GM23338 (cell line): ENCODE results near the gene SAMD10. TPM values are rescaled to one million over a fixed set of nuclear protein-coding genes. Genes with fewer than 3 reads are reported as not detected.
"Not testable (repeated sequence)": the region's sequence is repeated elsewhere in the genome, so short reads cannot be mapped to it uniquely, and the experiment has no call there.

Experiments
- ATAC-seq: fragments of 200-7000 bp; cut with Tn5 transposase; 3 replicates; pipeline ENCODE4 v1.9.1; 2020
- DNase-seq: peaks from one replicate; pipeline ENCODE4 v3.0.0-alpha.2; 2015; ENCODE audit warnings: low spot score
- H2AFZ ChIP-seq: fragments of 200-600 bp; sonication (generic); 2 replicates; pipeline ENCODE4 v1.8.0; 2016; ENCODE audit warnings: antibody characterized with exemption, mild to moderate bottlenecking, moderate library complexity
- H3F3A ChIP-seq: fragments of 200-600 bp; sonication (generic); replicated peaks from 2 replicates; pipeline ENCODE4 v1.8.0; 2017; ENCODE audit warnings: antibody characterized with exemption, mixed run types, low read depth
- H3K27ac ChIP-seq: fragments of 200-600 bp; sonication (generic); 2 replicates; pipeline ENCODE4 v1.6.1; 2016; ENCODE audit warnings: low read depth
- H3K27me3 ChIP-seq: fragments of 200-600 bp; sonication (generic); 2 replicates; pipeline ENCODE4 v1.8.0; 2016; ENCODE audit warnings: mild to moderate bottlenecking, mixed run types, moderate library complexity; ENCODE audit not compliant: insufficient read depth
- H3K36me3 ChIP-seq: fragments of 200-600 bp; sonication (generic); 2 replicates; pipeline ENCODE4 v1.8.0; 2016; ENCODE audit warnings: mild to moderate bottlenecking; ENCODE audit not compliant: insufficient read depth
- H3K4me1 ChIP-seq: fragments of 200-600 bp; sonication (generic); 2 replicates; pipeline ENCODE4 v1.8.0; 2016; ENCODE audit warnings: mild to moderate bottlenecking, moderate library complexity; ENCODE audit not compliant: insufficient read depth
- H3K4me2 ChIP-seq: fragments of 200-600 bp; sonication (generic); 2 replicates; pipeline ENCODE4 v1.7.1; 2017; ENCODE audit warnings: mixed run types
- H3K4me3 ChIP-seq: fragments of 200-600 bp; sonication (generic); 2 replicates; pipeline ENCODE4 v1.6.1; 2016; ENCODE audit warnings: mixed run types
- H3K79me2 ChIP-seq: fragments of 200-600 bp; sonication (generic); replicated peaks from 2 replicates; pipeline ENCODE4 v1.8.0; 2017; ENCODE audit warnings: mild to moderate bottlenecking; ENCODE audit not compliant: insufficient read depth
- H3K9me2 ChIP-seq: fragments of 200-600 bp; sonication (generic); 2 replicates; pipeline ENCODE4 v1.8.0; 2017; ENCODE audit not compliant: insufficient read depth
- H4K20me1 ChIP-seq: fragments of 200-600 bp; sonication (generic); replicated peaks from 2 replicates; pipeline ENCODE4 v1.8.0; 2017; ENCODE audit warnings: mild to moderate bottlenecking; ENCODE audit not compliant: insufficient read depth
- H3K27ac Mint-ChIP-seq: 2 replicates; pipeline ENCODE4 v1.8.0; 2020; ENCODE audit warnings: inconsistent platforms, mild to moderate bottlenecking, moderate library complexity, mixed read lengths
- H3K27me3 Mint-ChIP-seq: 3 replicates; pipeline ENCODE4 v1.8.0; 2022; ENCODE audit warnings: low read depth, mild to moderate bottlenecking, moderate library complexity, mixed read lengths, inconsistent platforms; ENCODE audit not compliant: insufficient read depth, poor library complexity
- H3K36me3 Mint-ChIP-seq: 3 replicates; pipeline ENCODE4 v1.8.0; 2021; ENCODE audit warnings: low read depth, mild to moderate bottlenecking, inconsistent platforms, moderate library complexity, mixed read lengths
- H3K4me1 Mint-ChIP-seq: 3 replicates; pipeline ENCODE4 v1.8.0; 2020; ENCODE audit warnings: mild to moderate bottlenecking, inconsistent platforms, mixed read lengths
- H3K4me3 Mint-ChIP-seq: 3 replicates; pipeline ENCODE4 v1.8.0; 2021; ENCODE audit warnings: moderate library complexity, mild to moderate bottlenecking, inconsistent platforms, mixed read lengths
- H3K9me3 Mint-ChIP-seq: 3 replicates; pipeline ENCODE4 v1.8.0; 2020; ENCODE audit warnings: moderate library complexity, mild to moderate bottlenecking, inconsistent platforms, mixed read lengths
- CTCF ChIP-seq, 2 experiments: fragments of 200-600 bp in 1 of 2; sonication (generic) in 1 of 2; conservative IDR thresholded peaks; 2 replicates each; pipeline versions ENCODE4 v1.5.1 to v1.6.1; 2016 to 2017; ENCODE audit warnings: antibody characterized with exemption in 2 of 2, low read depth in 2 of 2, mild to moderate bottlenecking in 2 of 2, moderate library complexity in 1 of 2
- ETS1 ChIP-seq: IDR thresholded peaks from 2 replicates; pipeline ENCODE4 v1.6.1; 2016; ENCODE audit warnings: antibody characterized with exemption
- EZH2 ChIP-seq: fragments of 200-600 bp; sonication (generic); IDR thresholded peaks from one replicate; pipeline ENCODE4 v1.8.0; 2017; ENCODE audit warnings: antibody characterized with exemption, mild to moderate bottlenecking, low read depth; ENCODE audit not compliant: unreplicated experiment
- EZH2phosphoT487 ChIP-seq: fragments of 200-600 bp; sonication (generic); IDR thresholded peaks from one replicate; pipeline ENCODE4 v1.8.1; 2018; ENCODE audit warnings: antibody characterized with exemption; ENCODE audit not compliant: unreplicated experiment
- JUNB ChIP-seq: IDR thresholded peaks from one replicate; pipeline ENCODE4 v1.6.1; 2016; ENCODE audit warnings: antibody characterized with exemption; ENCODE audit not compliant: unreplicated experiment
- NANOG ChIP-seq: IDR thresholded peaks from 2 replicates; pipeline ENCODE4 v1.6.1; 2016; ENCODE audit warnings: antibody characterized with exemption, borderline replicate concordance
- REST ChIP-seq: IDR thresholded peaks from one replicate; pipeline ENCODE4 v1.6.1; 2018; ENCODE audit warnings: antibody characterized with exemption; ENCODE audit not compliant: unreplicated experiment
- STAT1 ChIP-seq: IDR thresholded peaks from one replicate; pipeline ENCODE4 v1.6.1; 2016; ENCODE audit warnings: antibody characterized with exemption; ENCODE audit not compliant: unreplicated experiment
- ZNF114 ChIP-seq: fragments of 250-450 bp; sonication (Bioruptor Pico); IDR thresholded peaks from 2 replicates; pipeline ENCODE4 v1.5.0; 2020; ENCODE audit warnings: mild to moderate bottlenecking, moderate library complexity
- polyA plus RNA-seq: library from polyadenylated mRNA; unstranded; fragments of >200 nt; fragmentation: Nextera tagmentation; extraction: Ambion mirVana; gene quantifications from 2 replicates; pipeline ENCODE4 v1.2.1, GENCODE V29; 2016
- total RNA-seq: library from RNA; depleted of rRNA; stranded (reverse); fragments of >200 nt; shearing (Covaris generic); gene quantifications from 2 replicates; pipeline ENCODE4 v1.2.3, GENCODE V29; 2014

SAMD10 gene
- total and polyA plus RNA-seq, 2 experiments from 2014 or later: 2.1 to 7.3 TPM

- TF ChIP-seq REST (no peak), ZNF114 (CRISPR knock-in tag) (no peak), EZH2phosphoT487 (no peak), STAT1 (no peak), EZH2 (no peak), JUNB (no peak), NANOG (no peak)
Measured at GRCh38 chr20:64015635-64016034, 36.2 kb upstream of the SAMD10 start (continued).

GRCh38 chr20:64012385-64013154 lies 33.1 kb upstream of the SAMD10 start:
- peaks cover 63% of the 10 kb centered on the region for H3K36me3 Mint-ChIP-seq
- not testable (repeated sequence) for H3K27me3 Mint-ChIP-seq, H3K4me1 ChIP-seq, H3K4me1 Mint-ChIP-seq, H3F3A ChIP-seq, H3K9me3 Mint-ChIP-seq, H3K27ac ChIP-seq, H3K4me2 ChIP-seq, H3K27ac Mint-ChIP-seq, DNase-seq, H3K9me2 ChIP-seq, H3K4me3 Mint-ChIP-seq, ATAC-seq, H3K4me3 ChIP-seq, H2AFZ ChIP-seq, H3K27me3 ChIP-seq
- H4K20me1 ChIP-seq: peaks cover 15% of the 10 kb centered on the region
- peaks cover 36% of the 10 kb centered on the region for H3K36me3 ChIP-seq
- peaks cover 12% of the 10 kb centered on the region for H3K79me2 ChIP-seq

GRCh38 chr20:64011366-64011779 lies 31.9 kb upstream of the SAMD10 start:
- H3K4me1 ChIP-seq: no peaks in the 10 kb centered on the region
- Mint-ChIP-seq H3K4me1 (no peaks in the 10 kb centered on the region), H3K27me3 (no peaks in the 10 kb centered on the region), H3K9me3 (no peaks in the 10 kb centered on the region), H3K27ac (no peak overlapping the region), H3K4me3 (no peak overlapping the region), H3K36me3 (peaks cover 66% of the 10 kb centered on the region)
- no peak for ATAC-seq
- peaks cover 30% of the 10 kb centered on the region for H3K36me3 ChIP-seq
- no peak for DNase-seq
- no peaks in the 10 kb centered on the region for H3K27me3 ChIP-seq
- peaks cover 15% of the 10 kb centered on the region for H3K79me2 ChIP-seq
- H3F3A ChIP-seq: 0 out of 2 replicates have a peak, but pooled peaks cover 8% of the 10 kb centered on the region
- H3K9me2 ChIP-seq: no peaks in the 10 kb centered on the region
- no peak overlapping the region for H3K4me2 ChIP-seq
- no peak overlapping the region for H3K4me3 ChIP-seq
- no peak overlapping the region for H3K27ac ChIP-seq
- peaks cover 15% of the 10 kb centered on the region for H4K20me1 ChIP-seq
- H2AFZ ChIP-seq: no peak overlapping the region
- TF ChIP-seq STAT1: no peak
- no peak for TF ChIP-seq ETS1
- TF ChIP-seq EZH2phosphoT487: no peak
- no peak for TF ChIP-seq CTCF (conservative IDR thresholded peaks at IDR 0.05; ENCODE audit: low read depth in 2 of 2)
- no peak for TF ChIP-seq JUNB
- TF ChIP-seq REST: no peak
- no peak for TF ChIP-seq NANOG
